HFFc6 (cell line): ENCODE results near the gene PTPRN2. TPM values are rescaled to one million over a fixed set of nuclear protein-coding genes. Genes with fewer than 3 reads are reported as not detected.

ENCODE experiments used
- DNase-seq: peaks from one replicate; pipeline ENCODE4 v3.0.0-alpha.2; 2018
- H3K27ac Mint-ChIP-seq: 2 replicates; pipeline ENCODE4 v1.8.0; 2020; ENCODE audit warnings: mild to moderate bottlenecking, mixed read lengths
- H3K27me3 Mint-ChIP-seq: 2 replicates; pipeline ENCODE4 v1.8.0; 2021; ENCODE audit warnings: mild to moderate bottlenecking, moderate library complexity, mixed read lengths; ENCODE audit not compliant: insufficient read depth
- H3K36me3 Mint-ChIP-seq: 2 replicates; pipeline ENCODE4 v1.8.0; 2021; ENCODE audit warnings: low read depth, mixed read lengths
- H3K4me1 Mint-ChIP-seq: 2 replicates; pipeline ENCODE4 v1.8.0; 2020; ENCODE audit warnings: low read depth, mixed read lengths
- H3K4me3 Mint-ChIP-seq: 2 replicates; pipeline ENCODE4 v1.8.0; 2020; ENCODE audit warnings: mild to moderate bottlenecking, moderate library complexity, mixed read lengths
- H3K9me3 Mint-ChIP-seq: 2 replicates; pipeline ENCODE4 v1.8.0; 2020; ENCODE audit warnings: mild to moderate bottlenecking, mixed read lengths
- total RNA-seq, 6 experiments: library from RNA; stranded (reverse); fragmentation: NEBNext Ultra II Directional; extraction: Animal tissue kit (Norgen Biotek cat#: 25700); gene quantifications; 2 replicates in 1 of 6; 3 replicates in 5 of 6; pipeline ENCODE4 v1.2.3, GENCODE V29; 2021
- TF ChIP-seq, protein P1 (sequence below): fragments of 200-600 bp; sonication (generic); IDR thresholded peaks from 2 replicates; pipeline ENCODE4 v1.5.0; 2021; ENCODE audit warnings: antibody characterized with exemption, mild to moderate bottlenecking

Gene PTPRN2
- total RNA-seq, 6 experiments from 2014 or later: 0.05 to 0.27 (median 0.23) TPM

DNA sequence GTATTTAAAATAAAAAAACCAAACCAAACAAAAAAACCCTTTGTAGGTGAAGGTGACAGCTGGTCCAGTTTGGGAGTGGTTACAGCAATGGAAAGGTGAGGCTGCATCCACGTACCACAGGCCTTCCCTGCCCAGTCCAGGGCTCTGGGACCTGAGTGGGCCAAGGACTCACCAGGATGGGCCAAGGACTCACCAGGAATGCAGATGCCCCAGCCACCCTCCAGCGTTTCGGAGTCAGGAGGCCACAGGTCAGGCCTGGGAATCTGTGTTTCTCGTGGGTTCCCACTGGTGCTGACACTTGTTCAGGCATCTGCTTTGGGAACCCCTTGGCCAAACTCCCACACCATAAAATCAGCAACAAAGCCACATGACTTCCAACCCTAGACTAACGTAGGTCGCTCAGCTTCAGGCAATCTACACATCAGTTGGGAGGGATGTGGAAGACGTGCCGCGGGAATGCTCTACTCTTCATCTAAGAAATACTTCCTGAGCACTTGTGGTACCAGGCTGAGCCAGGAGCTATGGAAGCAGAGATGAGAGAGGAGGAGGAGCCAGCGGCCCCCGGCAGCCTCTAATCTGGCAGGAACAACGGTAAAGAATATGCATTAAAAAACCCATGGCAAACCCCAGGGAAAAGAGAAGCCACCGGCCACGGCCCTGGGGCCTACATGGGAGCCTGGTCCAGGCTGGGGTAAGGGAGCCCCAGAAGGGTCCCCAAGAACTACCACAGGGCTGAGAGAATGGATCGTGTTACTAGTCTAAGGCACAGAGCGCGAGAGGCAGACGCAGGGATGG, 473.4 kb downstream of the PTPRN2 start:
- Mint-ChIP-seq H3K36me3 (peaks cover 24% of the 10 kb centered on the region), H3K4me3 (no peak overlapping the region), H3K4me1 (no peaks in the 10 kb centered on the region), H3K27ac (no peak overlapping the region), H3K9me3 (peaks cover 72% of the 10 kb centered on the region), H3K27me3 (no peaks in the 10 kb centered on the region; the same call in 1 of the 2 replicates)
- no peak for DNase-seq
- TF ChIP-seq, protein P1, sequence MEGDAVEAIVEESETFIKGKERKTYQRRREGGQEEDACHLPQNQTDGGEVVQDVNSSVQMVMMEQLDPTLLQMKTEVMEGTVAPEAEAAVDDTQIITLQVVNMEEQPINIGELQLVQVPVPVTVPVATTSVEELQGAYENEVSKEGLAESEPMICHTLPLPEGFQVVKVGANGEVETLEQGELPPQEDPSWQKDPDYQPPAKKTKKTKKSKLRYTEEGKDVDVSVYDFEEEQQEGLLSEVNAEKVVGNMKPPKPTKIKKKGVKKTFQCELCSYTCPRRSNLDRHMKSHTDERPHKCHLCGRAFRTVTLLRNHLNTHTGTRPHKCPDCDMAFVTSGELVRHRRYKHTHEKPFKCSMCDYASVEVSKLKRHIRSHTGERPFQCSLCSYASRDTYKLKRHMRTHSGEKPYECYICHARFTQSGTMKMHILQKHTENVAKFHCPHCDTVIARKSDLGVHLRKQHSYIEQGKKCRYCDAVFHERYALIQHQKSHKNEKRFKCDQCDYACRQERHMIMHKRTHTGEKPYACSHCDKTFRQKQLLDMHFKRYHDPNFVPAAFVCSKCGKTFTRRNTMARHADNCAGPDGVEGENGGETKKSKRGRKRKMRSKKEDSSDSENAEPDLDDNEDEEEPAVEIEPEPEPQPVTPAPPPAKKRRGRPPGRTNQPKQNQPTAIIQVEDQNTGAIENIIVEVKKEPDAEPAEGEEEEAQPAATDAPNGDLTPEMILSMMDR: no peak

DNA sequence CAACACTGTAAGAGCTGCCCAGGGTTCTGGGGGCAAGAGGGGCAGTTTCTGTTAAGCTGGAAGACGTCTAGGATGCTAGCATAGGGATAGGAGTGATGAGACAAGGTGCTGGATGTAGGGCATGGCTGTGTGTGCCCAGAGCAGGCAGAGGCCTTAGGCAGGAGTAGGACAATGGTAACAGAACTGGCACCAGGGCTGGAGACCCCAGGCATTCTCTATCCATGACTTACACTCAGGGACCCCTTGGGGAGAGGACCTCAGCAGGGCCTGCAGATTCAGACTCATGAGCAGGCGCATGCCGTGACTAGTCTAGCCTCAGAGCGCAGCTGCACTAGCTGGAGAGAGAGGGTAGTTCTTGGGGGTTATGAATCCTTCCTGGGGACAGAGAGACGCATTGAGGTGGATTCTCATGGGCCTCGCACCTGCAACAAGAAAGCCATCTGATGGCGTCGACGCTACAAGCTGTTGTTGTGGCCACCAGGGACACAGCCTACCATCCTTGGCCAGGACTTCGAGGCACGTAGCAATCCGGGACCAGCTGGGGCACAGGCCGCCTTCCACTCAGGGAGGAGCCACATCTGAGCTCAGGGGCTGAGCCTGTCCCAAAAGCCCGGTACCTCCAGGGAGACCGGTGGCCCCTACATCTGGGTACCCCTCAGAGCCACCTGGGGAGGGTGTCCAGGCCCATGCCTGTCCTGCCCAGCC, 474.1 kb downstream of the PTPRN2 start:
- Mint-ChIP-seq H3K36me3 (peaks cover 31% of the 10 kb centered on the region), H3K9me3 (peaks cover 64% of the 10 kb centered on the region), H3K4me3 (no peak overlapping the region), H3K4me1 (no peaks in the 10 kb centered on the region), H3K27me3 (no peaks in the 10 kb centered on the region; the same call in 1 of the 2 replicates), H3K27ac (no peak overlapping the region)
- DNase-seq: no peak
- TF ChIP-seq, protein P1: no peak

DNA sequence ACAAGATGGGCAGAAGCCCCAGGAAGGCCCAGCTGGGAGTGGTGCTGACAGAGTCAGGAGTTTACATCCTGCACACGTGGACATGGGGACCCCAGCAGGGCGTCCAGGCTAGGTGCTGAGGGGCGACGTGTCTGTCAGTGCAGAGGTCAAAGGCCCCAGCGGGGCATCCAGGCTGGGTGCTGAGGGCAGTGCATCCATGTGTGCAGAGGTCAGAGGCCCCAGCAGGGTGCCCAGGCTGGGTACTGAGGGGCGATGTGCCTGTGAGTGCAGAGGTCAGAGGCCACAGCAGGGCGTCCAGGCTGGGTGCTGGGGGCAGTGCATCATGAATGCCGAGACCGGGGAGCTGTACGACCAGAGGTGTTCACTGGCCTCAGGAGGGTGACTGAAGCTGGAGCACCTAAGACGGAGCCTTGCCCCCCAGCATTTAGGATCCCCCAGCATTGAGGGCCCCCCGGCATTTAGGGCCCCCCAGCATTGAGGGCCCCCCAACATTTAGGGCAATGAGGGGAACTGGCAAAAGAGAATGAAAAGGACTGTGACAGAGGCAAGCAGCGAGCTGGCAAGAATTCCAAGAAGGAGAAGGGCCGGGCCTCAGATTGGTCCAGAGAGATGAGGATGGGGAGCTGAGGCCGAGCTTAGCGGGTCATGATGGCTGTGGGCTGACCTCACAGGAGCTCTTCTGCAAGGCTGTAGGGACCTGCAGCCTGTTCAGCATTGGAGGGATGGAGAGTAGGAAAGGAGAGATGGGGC, 474.9 kb downstream of the PTPRN2 start:
- Mint-ChIP-seq H3K4me1 (no peaks in the 10 kb centered on the region), H3K27me3 (no peaks in the 10 kb centered on the region; the same call in 1 of the 2 replicates), H3K9me3 (peaks cover 59% of the 10 kb centered on the region), H3K36me3 (peaks cover 31% of the 10 kb centered on the region), H3K4me3 (no peak overlapping the region), H3K27ac (no peak overlapping the region)
- TF ChIP-seq, protein P1: no peak
- DNase-seq: no peak

DNA sequence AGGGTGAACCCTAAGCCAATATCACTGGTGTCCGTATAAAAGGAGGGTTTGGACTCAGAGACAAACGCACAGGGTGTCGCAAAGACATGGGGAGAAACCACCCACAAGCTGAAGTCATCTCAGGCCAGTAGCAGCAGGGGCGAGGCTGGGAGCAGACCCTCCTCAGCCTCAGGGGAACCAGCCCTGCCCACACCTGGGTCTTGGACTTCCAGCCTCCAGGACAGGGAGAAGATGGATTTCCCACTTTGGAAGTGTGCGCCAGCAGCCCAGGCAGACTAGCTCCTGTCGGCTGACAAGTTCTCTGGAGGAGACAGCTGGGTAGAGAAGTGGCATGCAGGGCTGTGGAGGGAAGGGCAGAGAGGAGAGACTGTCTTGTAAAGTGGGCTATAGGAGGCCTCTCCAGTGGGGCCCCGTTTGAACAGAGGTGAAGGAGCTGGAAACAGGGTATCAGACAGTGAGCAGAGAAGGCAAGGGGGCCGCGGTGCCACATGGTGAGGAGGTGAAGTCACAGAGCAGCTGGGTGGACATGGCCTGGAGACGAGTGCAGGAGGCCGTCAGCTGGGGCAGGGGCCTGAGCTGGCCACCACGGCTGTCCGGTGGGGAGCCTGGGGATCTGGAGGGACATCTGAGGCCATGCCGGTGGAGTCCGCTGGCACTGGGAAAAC, 475.6 kb downstream of the PTPRN2 start:
- Mint-ChIP-seq H3K36me3 (peaks cover 31% of the 10 kb centered on the region), H3K4me3 (no peak overlapping the region), H3K27ac (no peak overlapping the region), H3K27me3 (no peaks in the 10 kb centered on the region; the same call in 1 of the 2 replicates), H3K9me3 (peaks cover 52% of the 10 kb centered on the region), H3K4me1 (no peaks in the 10 kb centered on the region)
- TF ChIP-seq, protein P1: no peak
- DNase-seq: no peak
